GM12873 (cell line): ENCODE measurements around the gene PAK5.

Experiments
- CTCF ChIP-seq: IDR thresholded peaks from 2 replicates; pipeline ENCODE4 v1.5.1; 2012; ENCODE audit warnings: low read depth, mild to moderate bottlenecking, moderate library complexity, low read length, control low read depth; ENCODE audit not compliant: insufficient read depth; ENCODE audit errors: missing control alignments

Gene PAK5

DNA sequence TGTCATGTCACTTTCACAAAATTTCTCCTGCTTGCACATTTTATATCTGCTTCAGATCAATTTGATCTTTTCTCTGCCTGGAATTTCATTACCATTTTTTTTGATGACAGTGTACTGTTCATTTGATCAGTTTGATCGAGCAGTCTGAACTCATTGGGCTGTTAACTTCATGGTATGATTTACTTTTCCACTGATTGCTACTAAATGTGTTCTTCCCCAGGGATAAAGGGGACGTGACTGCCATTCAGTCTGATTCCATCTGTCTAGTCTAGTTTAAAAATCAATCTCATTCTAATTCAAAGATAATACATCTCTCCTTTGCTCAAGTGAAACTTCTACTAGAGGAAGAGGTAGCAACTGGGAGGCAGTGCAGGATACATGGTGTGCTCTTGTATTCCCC lies 303.4 kb downstream of the PAK5 start:
- TF ChIP-seq CTCF = no peak

DNA sequence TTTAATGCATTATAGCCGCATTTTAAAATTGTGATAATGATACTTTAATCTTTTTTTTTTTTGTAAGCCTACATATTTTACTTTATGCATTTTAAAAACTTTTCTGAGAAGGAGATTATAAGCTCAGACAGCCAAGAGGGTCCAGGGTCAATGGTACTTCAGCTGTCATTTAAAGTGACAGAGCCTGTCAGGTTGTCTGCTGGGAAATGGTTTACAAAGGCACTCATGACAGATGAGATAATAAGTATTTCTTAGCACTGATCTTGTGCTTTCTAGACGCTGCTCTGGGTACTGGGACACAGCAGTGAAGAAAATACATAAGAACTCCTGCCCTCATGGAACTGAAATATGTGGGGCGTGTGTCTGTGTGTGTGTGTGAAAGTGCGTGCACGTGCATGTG lies 304.9 kb downstream of the PAK5 start:
- no peak for TF ChIP-seq CTCF

DNA sequence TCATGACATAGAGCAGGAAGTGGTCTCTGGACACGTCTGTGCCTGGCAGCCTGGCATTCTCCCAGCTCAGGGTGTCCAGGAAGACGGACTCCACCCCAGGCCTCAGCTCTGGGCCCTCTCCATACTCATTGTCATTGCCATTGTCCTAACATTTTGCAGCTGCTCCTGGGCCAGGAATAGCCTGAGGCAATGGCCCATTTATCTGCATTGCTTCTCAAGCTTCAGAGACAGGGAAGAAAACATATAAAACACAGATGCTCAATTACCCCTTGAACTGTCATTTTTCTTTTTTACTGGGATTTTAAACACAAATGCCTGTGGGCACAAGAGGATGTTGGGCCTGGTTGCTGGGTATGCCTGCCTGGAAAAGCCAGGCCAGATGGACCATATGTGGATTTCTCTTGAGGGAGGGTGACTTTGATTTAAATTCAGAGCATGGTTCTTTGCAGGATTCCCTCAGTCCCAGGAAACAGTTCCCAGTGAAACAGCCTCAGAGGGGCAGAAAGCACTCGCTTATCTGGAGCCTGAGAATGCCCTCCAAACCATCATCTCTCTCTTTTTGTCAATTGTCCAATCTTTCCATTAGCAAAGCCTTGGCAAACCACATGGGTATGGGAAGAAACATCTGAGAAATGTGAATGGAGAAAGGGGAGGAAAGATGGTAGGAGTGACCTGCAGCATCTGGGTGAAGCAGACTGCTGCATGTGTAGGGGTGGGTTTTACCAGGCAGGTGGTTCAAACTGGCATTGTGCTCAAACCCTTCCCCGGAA lies 306.6 kb downstream of the PAK5 start:
- TF ChIP-seq CTCF = no peak

- no peak for TF ChIP-seq CTCF
Measured at GRCh38 chr20:9531581-9531980, 307.3 kb downstream of the PAK5 start.

DNA sequence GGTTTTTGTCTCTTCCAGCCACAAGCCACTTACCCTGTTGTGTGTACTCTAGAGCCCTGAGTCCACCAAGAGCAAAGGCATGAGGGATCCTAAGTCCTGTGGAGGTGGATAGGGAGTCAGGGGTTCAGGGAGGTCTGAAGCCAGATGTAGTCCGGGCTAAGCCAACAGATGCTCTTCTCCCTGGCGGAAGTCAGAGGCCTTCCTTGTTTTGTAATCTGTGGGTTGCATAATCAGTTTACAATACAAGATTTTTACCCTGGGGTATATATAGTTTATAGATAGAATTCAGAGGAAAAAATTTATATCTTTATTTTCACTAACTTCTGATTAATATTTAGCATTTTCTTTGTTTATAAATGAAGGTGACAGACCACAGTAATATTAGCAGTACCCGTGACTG lies 315.2 kb downstream of the PAK5 start:
- no peak for TF ChIP-seq CTCF

GRCh38 chr20:9520086-9520485 lies 318.8 kb downstream of the PAK5 start:
- no peak for TF ChIP-seq CTCF

DNA sequence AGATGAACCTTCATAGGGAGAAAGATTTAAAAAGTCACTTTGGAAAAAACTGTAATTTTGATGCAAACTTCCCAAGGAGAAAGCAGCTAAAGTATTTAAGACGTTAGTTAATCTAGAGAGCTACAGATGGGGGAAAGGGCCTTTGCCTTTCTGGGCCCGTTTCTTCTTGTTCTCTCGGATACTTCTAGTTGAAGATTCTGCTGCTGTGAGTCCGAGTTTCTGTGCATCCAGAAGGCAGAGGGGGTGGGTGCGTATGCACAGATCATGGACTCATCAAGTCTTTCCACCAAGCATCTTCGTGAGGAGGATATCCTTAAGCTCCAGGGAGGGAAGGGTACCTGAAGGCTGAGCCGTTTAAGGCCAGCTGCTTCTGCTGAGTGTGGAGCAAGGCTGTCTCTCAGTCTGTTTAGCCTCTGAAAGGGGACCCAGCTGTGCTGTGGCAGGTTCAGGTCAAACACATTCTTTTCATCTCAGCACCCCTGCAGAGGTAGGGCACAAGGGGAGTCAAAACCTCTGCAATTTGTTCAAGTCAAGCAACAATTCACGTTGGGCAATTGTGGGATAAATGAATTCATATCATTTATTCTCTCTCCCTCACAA lies 320.2 kb downstream of the PAK5 start:
- no peak for TF ChIP-seq CTCF
